Measurements from ENCODE around the gene CBLC. TPM values are rescaled to one million over a fixed set of nuclear protein-coding genes. Genes with fewer than 3 reads are reported as not detected.

Gene CBLC
- total and polyA plus RNA-seq, 8 donors = 3.1 to 6.1 (median 4.2) TPM

DNA sequence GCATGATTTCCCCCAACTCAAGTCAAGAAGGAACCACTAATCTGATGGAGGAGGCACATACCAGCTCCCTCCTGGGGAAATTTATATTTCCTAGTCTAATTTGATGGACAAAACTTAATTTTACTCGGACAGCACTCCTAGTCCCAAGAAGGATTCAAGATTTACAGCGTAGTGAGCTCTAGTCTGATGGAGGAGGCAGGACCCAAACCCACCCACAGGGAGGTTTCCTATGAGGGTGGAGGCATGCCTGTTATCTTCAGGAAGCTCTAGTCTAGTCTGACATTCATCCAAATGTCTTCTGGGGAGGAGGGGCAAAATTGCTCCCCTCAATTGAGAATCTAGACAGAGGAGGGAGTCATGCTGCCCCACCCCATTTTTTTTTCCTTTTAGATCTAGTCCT lies 39.6 kb upstream of the CBLC start:
- H3K27me3 ChIP-seq = no peaks in the 10 kb centered on the region
- TF ChIP-seq, protein P1, sequence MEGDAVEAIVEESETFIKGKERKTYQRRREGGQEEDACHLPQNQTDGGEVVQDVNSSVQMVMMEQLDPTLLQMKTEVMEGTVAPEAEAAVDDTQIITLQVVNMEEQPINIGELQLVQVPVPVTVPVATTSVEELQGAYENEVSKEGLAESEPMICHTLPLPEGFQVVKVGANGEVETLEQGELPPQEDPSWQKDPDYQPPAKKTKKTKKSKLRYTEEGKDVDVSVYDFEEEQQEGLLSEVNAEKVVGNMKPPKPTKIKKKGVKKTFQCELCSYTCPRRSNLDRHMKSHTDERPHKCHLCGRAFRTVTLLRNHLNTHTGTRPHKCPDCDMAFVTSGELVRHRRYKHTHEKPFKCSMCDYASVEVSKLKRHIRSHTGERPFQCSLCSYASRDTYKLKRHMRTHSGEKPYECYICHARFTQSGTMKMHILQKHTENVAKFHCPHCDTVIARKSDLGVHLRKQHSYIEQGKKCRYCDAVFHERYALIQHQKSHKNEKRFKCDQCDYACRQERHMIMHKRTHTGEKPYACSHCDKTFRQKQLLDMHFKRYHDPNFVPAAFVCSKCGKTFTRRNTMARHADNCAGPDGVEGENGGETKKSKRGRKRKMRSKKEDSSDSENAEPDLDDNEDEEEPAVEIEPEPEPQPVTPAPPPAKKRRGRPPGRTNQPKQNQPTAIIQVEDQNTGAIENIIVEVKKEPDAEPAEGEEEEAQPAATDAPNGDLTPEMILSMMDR (IDR thresholded peaks at IDR 0.05) = no peak
- intact Hi-C loops (cut with DNase I) = no loop called here
- H3K36me3 ChIP-seq = no peaks in the 10 kb centered on the region
- peaks cover 34 to 78% of the 10 kb centered on the region in 2 donors for H3K4me1 ChIP-seq
- no peak for ATAC-seq
- H3K4me3 ChIP-seq = no peak overlapping the region
- peak overlapping the region in 1 of 2 donors; percentile 50 for H3K27ac ChIP-seq
- H3K9me3 ChIP-seq = no peaks in the 10 kb centered on the region
- DNase-seq = no peak

DNA sequence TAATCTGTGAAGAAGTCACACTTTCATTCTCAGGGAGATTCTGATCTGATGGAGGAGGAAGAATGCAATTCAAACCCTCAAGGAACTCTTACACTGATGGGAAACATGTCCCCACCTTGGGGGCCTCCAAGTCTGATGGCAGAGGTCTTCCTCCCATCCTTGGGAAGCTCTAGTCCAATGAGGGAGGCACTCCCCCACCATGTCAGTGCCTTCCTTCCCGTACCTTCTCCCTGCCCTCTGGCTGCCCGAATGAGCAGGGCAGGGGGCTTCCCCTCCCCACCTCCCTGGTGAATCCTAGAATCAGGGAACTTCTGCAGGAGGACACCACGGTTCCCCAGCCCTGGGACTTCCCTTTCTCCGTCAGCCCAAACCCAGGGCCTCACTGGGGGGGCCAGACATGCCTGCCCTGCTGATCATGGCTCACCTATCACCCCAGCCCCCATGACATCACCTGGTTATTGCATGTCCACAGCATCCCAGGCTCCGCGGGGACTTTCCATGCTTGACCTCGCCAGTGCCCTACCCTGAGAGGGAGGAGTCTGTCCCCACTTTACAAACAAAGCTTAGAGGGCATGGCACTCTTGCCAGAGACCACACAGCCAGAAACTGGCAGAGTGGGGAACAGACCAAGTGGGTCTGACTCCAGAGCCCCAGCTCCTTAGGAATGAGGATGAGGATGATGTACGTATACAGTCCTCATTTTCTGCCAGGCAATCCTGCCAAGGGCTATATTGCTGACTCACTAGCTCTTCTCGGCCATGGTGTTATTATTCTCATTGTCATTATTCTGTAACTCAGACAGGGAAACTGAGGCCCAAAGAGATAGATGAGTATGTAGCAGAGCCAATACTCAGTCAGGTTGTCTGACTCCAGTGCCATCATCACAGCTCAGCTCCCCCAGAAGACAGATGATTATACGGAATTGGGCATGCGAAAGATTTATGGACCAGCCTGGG lies 38.8 kb upstream of the CBLC start:
- H3K27ac ChIP-seq = peak overlapping the region in 1 of 2 donors; percentile 50
- H3K36me3 ChIP-seq = no peaks in the 10 kb centered on the region
- ATAC-seq (peak; percentile 3), DNase-seq (peak in 2 of 4 donors; percentile 70 to 83)
- H3K27me3 ChIP-seq = no peaks in the 10 kb centered on the region
- no peaks in the 10 kb centered on the region for H3K9me3 ChIP-seq
- TF ChIP-seq, protein P1 (IDR thresholded peaks at IDR 0.05) = no peak
- intact Hi-C loops (cut with DNase I) = no loop called here
- peaks cover 41 to 83% of the 10 kb centered on the region in 2 donors for H3K4me1 ChIP-seq
- no peak overlapping the region for H3K4me3 ChIP-seq

DNA sequence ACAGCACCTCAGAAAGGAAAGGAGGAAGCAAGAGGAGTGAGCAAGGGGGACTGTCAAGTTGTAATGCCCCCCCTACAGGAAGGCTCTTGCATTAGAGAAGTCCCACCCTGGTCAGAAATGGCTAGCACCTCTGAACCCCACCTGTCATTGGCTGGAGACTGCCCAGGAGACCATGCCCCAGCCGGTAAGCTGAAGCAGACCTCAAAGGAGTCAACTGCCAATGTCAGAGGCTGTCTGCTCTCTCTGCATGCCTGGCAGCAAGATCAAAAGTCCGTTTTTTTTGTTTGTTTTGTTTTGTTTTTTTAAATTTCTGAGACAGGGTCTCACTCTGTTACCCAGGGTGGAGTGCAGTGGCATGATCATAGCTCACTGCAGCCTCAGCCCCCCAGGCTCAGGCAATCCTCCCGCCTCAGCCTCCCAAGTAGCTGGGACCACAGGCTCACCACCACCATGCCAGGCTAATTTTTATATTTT lies 37.3 kb upstream of the CBLC start:
- ATAC-seq (no peak), DNase-seq (peak in 1 of 4 donors; percentile 10)
- H3K9me3 ChIP-seq = no peaks in the 10 kb centered on the region
- peak overlapping the region; percentile 88 to 97 for H3K27ac ChIP-seq
- no peaks in the 10 kb centered on the region for H3K36me3 ChIP-seq
- TF ChIP-seq, protein P1 (IDR thresholded peaks at IDR 0.05) = no peak
- H3K4me1 ChIP-seq = peaks cover 49 to 93% of the 10 kb centered on the region in 2 donors
- intact Hi-C loops (cut with DNase I) = no loop called here
- H3K27me3 ChIP-seq = no peaks in the 10 kb centered on the region
- H3K4me3 ChIP-seq = no peak overlapping the region

DNA sequence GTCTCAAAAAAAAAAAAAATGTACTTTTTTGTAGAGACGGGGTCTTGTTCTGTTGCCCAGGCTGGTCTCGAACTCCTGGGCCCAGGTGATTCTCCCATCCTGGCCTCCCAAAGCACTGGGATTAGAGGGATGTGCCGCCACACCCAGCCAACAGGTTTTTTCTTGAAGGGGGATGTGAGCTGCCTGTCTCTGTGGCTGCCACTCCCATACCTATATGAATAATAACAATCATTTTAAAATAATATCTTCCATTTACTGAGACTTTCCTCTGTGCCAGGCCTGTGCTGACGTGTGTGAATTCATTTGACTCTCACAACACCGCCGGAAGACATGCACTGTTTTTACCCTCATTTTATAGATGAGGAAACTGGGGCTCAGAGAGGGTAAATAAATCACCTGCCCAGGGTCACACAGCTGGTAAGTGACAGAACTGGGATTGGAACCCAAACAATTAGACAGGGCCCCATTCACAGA lies 36.4 kb upstream of the CBLC start:
- DNase-seq (peak in 1 of 4 donors; percentile 20), ATAC-seq (peak; percentile 4)
- Histone ChIP-seq H3K36me3 (no peaks in the 10 kb centered on the region), H3K27me3 (no peaks in the 10 kb centered on the region), H3K9me3 (no peaks in the 10 kb centered on the region), H3K4me3 (no peak overlapping the region), H3K4me1 (peaks cover 49 to 98% of the 10 kb centered on the region in 2 donors), H3K27ac (peak overlapping the region; percentile 88 to 97)
- TF ChIP-seq, protein P1 (IDR thresholded peaks at IDR 0.05) = no peak
- intact Hi-C loops (cut with DNase I) = no loop called here

DNA sequence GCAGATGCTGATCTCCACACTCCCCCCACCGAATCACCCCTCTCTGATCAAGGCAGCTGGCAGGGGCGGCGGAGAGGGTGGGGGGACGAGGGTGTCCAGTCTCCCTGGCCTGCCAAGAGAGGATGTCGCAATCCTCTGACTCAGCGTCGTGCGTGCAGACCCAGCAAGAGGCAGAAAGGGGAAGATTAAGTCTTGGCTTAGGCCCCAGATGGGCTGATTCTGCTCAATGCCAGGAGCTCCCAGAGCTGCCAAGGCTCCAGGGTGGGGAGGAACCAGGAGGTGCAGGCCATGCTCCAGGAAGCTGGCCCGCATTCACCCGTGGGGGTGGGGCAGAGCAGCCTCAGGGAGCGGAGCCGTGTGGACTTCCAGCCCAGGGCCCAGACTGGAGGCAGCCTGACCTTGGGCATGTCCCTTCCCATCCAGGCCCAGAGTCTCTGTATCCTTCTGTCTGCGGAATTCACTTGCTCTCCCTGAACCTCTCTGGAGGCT lies 35.8 kb upstream of the CBLC start:
- peak; percentile 90 for ATAC-seq
- no peaks in the 10 kb centered on the region for H3K36me3 ChIP-seq
- intact Hi-C loops (cut with DNase I) = no loop called here
- peak overlapping the region; percentile 88 to 97 for H3K27ac ChIP-seq
- TF ChIP-seq, protein P1 (IDR thresholded peaks at IDR 0.05) = no peak
- peak; percentile 96 to 98 (median 98) for DNase-seq
- H3K27me3 ChIP-seq = no peaks in the 10 kb centered on the region
- H3K4me1 ChIP-seq = peaks cover 50 to 98% of the 10 kb centered on the region in 2 donors
- no peak overlapping the region for H3K4me3 ChIP-seq
- no peaks in the 10 kb centered on the region for H3K9me3 ChIP-seq

Data from left lung (tissue), 10 donors.